ENCODE data around the gene DAPK2.

The DAPK2 gene

DNA sequence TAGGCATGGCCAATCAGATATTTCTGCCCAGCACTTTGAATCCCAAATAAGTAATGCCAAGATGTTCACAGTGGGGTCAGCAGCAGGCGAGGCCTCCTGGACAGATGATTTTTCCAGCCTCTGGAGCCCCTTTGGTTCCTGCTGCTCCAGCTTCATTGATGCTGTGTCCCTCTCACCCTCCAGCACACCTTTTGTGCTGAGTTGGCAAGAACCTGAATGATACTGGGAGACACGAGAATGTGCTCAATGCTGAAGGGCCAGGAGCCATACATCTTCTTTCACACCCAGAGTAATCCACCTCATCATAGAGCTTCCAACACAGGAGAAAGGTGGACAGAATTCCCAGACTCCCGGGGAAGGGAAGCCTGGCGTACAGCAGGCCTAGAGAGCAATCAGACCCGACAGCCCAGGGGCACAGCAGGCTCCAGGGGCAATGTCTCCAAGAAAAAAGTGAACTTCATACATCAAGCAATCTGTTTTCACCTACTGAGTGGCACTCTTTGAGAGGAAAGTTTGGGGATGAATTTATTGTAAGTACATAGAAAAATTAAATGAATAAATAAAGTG lies 6.7 kb upstream of the DAPK2 start:
- no peak for DNase-seq

DNA sequence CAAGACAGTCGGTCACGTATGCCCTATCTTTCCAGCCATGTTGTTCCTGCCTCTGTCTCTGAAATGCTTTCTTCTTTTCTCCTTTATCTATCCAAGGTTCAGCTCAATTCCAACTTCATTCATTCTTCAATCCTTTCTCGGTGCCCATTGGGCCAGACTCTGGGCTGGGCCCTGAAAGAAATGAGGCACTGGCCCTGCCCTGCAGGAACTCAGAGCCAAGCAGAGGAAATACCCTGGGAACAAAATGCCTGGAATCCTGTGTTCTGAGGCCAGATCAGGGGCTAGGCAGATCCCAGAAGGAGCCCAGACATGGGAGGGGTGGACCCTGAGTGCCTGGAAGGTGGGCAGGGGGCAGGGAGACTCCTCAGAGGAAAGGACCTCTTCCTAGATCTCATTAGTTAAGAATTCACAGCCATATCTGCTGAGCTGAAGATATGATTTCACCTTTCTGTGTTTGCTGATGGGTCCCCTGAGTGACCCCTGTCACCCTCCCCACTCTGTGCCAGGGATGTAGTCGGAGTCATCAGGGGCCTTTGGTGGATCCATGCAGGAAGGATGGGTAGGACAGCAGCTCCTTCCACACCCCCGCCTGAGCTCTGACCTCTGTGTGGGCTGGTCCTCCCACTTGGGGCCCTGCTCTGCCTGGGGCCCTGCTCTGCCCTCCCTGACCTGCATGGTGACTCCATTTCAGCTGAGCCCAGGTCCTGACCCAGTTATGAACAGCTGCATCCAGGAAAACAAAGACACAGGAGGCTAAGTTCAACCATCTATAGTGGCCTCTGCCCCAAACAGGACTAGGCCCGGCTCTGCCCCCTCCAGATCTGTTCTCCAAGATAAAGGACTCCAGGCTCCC lies 5.3 kb upstream of the DAPK2 start:
- DNase-seq = no peak

DNA sequence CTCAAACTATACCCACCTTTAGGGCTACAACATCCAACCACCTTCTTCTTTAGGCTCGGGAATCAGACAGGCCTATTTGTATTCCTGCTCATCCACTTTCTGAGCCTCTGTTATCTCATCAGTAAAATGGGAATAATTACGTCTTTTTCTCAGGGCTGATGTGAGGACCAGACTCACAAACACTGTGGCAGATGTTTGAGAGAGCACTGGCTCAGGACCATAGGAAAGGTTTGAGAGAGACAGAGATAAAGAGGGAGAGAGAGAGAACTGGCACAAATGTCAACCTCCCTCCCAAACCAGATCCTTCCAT lies 4.8 kb upstream of the DAPK2 start:
- no peak for DNase-seq

DNA sequence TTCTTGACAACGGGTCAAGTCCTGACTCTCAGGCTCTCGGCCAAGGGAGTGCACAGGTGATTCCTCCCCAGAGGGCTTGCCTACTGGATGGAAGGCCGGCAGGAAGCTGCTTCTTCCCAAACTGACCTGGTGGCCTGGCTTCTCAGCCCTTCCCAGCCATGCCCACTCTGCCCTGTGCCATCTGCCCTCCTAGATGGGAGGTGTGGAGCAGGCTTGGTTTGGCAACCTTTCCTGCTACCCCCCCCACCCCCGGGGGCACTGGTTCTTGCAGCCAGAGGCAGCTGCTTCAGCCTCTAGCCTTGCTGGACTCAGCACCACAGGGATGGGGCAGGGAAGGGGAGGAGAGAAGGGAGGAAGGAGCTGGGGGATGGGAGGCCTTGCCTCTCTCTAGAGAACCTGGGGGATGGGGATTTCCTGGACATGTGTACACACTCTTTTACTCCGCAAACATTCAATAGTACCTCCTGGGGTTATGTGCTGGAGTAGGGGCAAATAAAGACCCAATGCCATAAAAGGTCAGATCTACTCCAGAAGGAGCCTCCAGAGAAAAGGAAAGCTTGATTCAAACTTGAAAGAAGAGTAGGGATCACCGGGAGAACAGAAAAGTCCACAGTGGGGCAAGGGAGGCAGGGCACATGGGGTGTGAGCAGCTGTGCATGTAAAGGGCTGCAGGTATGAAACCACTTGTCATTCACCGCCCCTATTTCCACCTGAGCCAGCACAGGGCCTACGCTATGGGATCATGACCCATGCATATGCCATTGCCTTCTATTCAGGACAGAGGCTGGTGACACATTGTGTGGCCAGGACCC lies 4.2 kb upstream of the DAPK2 start:
- DNase-seq = no peak

DNA sequence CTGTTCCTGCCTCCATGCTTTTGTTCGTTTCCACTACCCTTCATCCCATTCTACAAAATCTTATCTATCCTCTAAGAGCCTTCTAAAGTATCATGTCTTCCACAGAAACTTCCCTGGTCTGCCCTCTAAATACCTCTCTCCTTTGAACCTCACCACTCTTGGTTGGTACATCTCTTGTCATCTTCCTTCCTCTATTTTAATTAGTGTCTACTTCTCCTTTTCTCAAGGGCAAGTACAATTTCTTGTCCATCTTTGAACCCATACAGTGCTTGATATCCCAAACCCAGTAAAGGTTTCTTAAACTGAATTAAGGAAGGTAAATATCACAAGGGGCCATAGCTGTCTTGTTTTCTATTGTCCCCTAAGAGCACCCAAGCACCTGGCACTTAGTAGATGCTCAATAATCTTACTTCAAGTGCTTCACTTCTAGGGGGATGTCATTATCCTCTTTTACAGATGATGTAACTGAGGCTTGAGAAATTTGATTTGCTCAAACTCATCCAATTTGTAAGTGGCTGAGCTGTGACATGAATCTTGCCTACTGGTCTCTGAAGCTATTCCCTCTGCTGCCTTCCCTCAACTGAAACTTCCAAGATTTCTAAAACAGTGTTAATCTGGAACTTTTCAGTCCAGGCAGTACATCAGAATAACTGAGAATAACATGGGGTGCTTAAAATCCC lies 2.6 kb upstream of the DAPK2 start:
- no peak for DNase-seq

DNA sequence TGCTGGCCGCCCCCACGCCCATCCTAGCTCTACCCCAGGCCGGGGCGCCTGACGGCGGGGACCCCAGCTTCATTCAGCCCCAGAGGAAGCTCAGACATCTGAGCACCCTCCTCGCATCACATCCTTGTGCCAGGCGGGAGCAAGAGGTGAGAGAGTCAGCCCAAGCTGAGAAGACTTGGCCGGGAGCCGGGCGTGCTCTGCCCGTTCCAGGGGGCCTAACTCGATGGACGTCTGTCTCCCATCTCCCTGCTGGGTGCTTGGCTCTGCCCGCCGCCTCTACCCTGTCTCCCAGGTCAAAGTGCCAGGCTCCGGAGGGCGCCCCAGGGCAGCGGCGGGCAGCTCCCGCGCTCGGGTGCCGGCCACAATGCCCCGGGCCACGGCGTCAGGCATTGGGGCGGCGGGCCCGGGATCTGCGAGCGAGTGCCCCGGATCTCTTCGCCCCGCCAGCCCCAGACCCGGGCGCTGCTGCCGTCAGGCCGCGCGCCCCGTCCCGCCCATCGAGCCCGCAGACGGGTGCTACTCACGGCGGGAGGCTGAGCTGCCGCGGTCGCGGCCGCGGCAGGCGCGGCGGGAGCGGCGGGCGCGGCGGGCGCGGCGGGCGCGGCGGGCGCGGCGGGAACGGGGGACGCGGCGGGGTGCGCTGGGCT lies 388 bp downstream of the DAPK2 start:
- DNase-seq = no peak

DNA sequence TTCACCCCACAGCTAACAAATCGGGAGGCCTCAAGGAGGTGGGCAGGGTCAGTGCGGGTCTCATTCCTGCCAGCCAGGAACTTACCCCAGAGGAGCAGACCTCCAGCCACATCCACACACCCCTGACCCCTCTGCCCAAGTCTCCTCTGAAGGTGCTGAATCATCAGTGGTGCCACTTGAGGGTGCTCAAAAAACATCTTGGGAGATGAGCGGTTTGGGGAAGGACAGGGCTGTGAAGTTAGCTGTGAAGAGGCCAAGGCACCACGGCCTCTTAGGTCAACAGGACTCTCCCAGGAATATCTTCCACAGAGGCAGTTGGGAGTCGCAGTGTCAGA lies 1.2 kb downstream of the DAPK2 start:
- no peak for DNase-seq

DNA sequence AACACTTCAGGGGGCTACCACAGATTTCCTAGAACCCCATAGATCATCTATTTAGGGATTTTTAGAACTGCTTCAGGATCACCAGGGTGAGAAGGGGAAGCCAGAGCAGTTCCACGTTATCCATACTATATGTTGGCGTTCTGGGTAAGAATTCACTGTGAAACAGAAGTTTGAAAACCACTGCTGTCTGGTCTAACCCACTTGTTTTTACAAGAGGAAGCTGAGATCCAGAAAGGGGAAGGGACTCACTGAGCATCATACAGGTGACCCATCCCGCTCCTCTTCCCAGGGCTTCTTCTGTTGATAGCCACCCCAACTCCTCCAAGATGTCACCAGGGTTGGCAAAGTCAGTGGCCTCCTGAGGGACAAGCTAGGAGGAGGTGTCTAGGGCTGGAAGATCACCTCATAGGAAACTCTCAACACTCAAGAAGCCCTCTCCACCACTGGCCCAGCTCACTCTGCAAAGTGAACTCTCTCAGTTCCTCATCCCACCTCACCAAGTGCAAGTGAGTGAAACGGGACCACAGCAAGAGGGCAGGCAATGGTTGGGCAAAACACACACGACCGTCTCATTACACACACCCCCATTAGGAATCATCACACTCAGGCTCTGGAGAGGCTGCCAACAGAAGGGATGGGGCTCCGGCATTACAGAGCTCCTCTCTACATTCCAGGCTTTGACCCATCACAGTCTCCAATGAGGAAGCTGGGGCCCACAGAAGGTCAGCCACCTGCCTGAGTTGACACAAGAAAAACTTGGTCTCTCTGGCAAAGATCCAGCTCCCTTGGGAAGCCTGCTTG lies 1.8 kb downstream of the DAPK2 start:
- no peak for DNase-seq

DNA sequence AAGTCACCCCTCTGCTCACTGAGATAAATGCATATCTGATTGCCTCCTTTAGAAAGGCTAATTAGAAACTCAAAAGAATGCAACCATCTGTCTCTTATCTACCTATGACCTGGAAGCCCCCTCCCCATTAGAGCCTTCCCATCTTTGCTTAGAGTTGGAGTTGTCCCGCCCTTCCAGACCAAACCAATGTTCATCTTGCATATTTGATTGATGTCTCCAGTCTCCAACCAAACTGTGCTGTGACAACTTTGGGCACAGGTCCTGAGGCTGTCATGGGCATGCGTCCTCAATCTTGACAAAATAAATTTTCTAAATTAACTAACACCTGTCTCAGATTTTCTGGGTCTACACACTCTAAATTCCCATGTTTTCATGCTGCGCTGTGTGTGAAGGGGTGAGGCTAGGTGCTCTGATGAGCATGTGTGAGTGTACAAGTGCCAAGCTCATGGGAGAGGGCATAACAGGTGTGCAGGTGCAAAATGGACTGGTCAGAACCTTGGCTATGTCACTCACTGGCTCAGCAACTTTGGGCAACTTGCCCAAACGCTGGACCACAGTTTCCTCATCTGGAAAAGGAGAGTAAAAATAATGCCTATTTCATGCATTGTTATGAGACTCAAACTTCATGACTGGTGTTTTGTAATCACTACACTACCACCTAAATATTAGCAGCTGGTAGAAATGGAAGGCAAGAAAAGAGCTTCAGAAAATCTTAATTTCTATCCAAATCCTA lies 7.2 kb downstream of the DAPK2 start:
- DNase-seq = no peak

DNA sequence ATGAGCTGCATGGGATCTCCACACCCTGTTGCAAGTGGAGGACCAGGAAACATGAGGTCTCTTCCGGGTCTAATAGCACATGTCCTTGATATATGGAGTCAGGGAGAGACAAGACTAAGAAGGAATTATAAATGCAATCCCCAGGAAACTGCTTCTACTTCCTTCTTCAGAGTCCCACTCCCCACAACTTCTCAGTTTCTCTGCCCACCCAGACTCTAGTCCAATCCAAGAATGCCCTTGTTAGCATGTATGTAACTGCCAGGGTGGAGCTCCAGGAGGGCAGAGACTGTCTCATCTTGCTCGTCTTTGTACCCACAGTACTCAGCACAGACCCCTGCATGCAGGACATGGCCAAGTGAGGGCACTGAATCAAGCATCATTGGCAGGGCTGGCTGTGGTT lies 8.3 kb downstream of the DAPK2 start:
- no peak for DNase-seq

DNA sequence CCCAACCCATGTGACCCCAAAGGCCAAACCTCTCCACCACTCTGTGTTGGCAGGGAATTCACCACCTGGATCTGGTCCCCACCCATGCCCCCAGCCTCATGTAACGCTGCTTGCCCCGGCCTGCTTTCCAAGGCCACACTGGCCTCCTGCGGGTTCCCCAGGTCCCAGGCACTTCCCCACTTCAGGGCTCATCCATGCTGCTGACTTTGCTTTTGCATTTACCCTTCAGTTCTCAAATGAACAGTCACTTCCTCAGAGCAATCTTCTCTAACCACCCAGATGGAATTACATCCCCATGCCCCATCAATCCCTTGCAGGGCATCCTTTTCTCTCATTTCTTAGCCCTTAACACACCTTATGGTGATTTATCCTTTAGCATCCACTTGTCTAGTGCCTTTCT lies 9.2 kb downstream of the DAPK2 start:
- DNase-seq = no peak

DNA sequence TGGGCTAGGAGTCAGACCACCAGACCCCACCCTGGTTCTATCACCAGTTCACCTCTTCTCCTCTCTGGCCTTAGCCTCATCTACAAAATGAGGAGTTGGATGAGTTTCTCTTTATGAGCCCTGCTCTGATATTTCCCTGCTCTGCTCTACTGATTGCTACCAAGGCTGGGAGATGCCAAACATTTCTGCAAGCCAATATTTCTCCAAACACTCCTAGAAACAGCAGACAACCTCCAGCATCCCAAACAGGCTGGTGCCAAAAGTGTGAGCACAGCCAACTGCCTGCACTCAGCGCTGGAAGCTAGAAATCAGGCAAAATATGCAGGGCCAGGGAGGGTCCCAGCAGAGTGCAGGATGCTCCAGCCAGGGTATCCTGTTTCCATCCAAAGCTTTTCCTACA lies 10.8 kb downstream of the DAPK2 start:
- DNase-seq = no peak

DNA sequence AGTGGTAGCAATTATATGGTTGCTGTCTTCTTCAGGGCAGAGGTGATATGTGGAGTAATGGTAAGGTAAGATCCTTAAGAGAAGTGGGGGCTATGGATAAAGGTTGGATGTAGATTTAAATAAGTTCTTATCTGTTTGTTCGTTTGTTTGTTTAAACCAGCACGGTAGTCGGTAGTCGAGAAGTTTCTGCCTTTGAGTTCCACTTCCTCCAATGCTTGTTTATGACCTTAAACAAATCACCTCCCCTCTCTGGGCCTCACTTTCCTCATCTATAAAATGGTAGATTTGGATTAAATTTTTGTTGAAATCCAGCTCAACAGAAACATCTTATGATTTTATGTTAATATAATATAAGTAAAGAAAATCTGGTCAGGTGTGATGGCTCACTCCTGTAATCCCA lies 11.8 kb downstream of the DAPK2 start:
- DNase-seq = no peak

DNA sequence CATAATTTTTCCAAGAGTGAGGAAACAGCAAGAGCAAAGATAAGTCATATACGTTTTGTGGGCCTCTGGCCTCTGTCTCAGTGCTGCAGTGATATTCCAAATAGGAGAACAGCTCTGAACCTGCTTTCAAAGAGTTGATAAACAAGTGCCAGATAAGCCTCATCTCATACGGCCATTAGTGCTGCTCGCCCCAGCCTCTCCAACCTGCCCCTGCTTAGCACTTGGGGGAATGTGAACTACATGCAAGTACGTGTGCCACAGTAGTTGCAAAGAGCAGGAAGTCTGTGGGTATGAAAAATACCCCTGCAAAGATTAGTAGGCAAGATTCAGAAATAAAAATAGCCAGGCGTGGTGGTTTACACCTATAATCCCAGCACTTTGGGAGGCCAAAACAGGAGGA lies 14.0 kb downstream of the DAPK2 start:
- no peak for DNase-seq

DNA sequence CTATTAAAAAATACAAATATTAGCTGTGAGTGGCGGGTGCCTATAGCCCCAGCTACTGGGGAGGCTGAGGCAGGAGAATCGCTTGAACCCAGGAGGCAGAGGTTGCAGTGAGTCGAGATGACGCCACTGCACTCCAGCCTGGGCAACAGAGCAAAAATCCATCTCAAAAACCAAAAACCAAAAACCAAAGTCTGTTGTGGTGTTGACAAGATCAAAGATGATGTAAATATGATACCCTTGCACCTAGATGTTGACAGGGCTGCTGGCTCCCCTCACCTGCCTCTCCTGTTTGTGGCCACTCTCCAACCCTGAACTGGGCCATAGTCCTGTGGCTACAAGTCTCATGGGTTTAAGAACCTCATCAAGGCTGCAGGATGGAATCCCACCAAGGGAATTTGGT lies 16.2 kb downstream of the DAPK2 start:
- DNase-seq = no peak

DNA sequence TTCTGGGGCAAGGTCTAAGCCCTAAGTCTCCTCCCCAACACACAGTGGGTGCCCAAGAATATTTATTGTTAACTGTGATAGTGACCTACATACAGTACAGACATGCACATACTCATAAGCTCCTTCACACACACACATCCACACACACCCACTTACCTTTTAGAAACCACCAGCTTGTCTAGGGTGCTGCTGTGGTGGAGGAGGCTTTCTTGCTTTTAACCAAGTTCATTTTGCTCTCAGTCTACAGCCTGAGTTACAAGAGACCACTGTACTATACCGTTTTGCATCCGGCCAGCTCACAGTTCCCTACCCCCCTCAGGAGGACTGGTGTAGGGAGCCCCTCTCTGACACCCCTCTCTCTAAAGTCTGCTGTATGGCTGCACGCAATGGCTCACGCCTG lies 16.7 kb downstream of the DAPK2 start:
- no peak for DNase-seq

DNA sequence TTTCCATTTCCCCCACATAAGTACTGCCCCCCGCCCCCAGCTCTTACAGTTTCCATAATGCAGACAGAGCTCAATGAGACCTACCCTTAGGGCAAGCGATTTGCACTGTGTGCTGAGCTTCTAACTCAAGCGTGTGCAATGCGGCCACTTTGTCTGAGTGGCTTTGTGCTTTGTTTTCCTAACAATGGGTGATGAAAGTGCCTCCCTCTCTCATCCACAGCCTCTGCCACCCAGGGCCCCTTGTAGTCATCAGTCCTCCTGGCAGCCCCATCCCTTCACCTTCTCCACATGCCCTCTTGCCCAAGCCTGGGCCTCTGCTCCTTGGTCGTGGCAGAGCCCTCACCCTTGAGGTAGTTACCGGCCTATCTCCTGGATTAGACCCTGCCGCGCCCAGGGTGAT lies 17.2 kb downstream of the DAPK2 start:
- DNase-seq = no peak

DNA sequence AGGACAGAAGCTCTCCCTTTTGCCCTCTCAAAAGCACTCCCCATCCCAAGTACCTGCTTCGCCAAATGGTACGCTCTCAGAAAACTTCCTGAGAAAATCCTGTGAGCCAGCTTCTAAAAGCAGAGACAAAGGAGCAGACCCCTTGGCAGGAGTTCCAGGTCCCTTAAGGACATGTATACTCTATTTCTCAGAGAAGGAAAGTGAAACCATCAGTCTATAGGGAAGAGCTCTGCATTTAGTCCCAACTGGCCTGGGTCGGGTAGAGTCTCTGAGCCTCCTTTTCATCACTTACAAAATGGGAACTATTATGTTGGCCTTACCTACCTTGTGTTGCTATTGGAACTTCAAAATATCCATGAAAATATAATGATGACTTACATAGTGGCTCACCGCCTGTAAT lies 19.7 kb downstream of the DAPK2 start:
- DNase-seq = no peak

DNA sequence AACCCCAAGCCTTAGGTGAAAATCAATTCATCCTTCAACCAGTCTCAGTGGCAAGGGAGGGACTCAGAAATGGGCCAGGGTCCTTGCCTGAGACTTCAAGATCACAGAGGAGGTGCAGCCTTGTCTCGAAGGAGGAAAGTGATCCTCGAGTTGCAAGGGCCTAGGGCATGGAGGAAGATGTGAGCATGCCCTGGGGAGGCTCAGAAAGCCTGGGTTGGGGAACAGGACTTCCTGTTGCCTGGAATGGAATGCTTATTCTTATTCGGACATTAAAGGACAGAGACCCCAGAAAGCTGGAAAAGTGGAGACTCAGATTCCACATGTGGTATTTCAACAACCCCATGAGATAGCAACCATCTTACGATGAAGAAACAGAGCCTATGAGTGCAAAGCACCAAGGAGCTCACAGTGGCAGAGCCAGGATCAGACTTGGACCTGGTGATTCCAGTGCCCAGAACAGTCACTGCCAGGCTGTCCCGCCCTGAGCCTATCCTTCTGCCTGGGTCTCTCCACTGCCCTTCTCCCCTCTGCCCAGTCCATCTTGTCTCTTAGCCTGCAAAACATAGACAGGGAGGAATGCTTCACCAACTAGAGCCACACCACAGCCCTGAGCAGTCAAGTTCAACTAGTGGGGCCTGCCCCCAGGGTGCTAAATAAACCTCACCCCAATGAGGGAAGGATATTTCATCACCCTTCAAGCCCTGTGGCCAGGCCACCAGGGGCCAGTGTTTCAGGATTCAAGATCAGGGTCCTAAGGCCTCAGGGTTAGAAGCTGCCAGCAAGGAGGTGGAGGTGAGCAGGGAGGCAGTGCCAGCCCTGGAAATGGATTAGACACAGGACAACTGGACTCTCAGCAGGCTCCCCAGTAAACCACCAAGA lies 21.9 kb downstream of the DAPK2 start:
- no peak for DNase-seq

DNA sequence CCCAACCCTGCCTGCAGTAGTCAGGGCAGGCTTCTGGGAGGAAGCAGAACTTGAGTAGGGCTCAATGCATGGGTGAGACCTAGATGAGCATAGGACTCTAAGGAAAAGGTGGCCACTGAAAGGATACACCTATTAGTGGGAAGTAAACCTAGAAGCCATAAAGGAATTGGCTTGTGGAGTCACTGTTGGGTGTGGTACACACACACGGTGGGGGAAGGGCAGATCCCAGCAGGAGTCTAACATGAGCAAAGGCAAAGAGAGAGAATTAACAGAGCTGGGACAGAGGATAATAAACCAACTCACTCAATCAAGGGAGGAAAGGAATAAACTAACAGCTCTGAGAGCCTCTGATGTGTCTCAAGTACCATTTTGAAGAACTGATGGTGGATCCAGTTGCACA lies 23.1 kb downstream of the DAPK2 start:
- no peak for DNase-seq

DNA sequence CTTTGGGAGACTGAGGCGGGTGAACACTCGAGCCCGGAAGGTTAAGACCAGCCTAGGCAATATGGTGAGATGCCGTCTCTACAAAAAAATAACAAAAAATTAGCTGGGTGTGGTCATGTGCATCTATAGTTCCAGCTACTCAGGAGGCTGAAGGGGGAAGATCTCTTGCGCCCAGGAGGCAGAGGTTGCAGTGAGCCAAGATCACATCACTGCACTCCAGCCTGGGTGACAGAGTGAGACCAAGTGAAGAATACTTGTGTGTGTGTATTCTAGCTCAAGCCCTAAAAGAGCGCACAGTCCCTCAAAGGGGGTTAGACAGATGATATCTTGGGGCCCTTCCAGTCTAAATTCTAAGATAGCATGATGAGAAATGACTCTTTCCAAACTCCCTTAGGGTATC lies 23.7 kb downstream of the DAPK2 start:
- DNase-seq = no peak
